CD4-positive, CD25-positive, alpha-beta regulatory T cell (primary cell): ENCODE measurements around the gene WASF3. TPM values are rescaled to one million over a fixed set of nuclear protein-coding genes. Genes with fewer than 3 reads are reported as not detected.
"Not testable (repeated sequence)": the region's sequence is repeated elsewhere in the genome, so short reads cannot be mapped to it uniquely, and the experiment has no call there.

Source experiments
- ATAC-seq, 2 donors: fragments of 150-1000 bp; cut with Tn5 transposase; one replicate each; pipeline ENCODE4 v1.10.0; 2021; ENCODE audit warnings: low read depth in 2 of 2, moderate number of reproducible peaks in 2 of 2, moderate library complexity in 1 of 2
- DNase-seq, 3 donors: peaks; one replicate each; pipeline versions ENCODE4 v3.0.0 to v3.0.0-alpha.2; 2012 to 2022; ENCODE audit warnings: mixed read lengths in 1 of 3
- H3K27ac ChIP-seq: one replicate; pipeline ENCODE4 v1.7.0; 2013; ENCODE audit warnings: mild to moderate bottlenecking, low read length; ENCODE audit not compliant: insufficient read depth, poor library complexity, severe bottlenecking
- H3K27me3 ChIP-seq: one replicate; pipeline ENCODE4 v1.7.0; 2013; ENCODE audit warnings: low read length; ENCODE audit not compliant: control insufficient read depth, insufficient read depth
- H3K36me3 ChIP-seq: one replicate; pipeline ENCODE4 v1.7.0; 2013; ENCODE audit warnings: mild to moderate bottlenecking, low read length, moderate library complexity; ENCODE audit not compliant: control insufficient read depth, insufficient read depth
- H3K4me1 ChIP-seq: 2 replicates; pipeline ENCODE4 v1.7.0; 2013; ENCODE audit warnings: mild to moderate bottlenecking, low read length; ENCODE audit not compliant: insufficient read depth, control insufficient read depth, poor library complexity, severe bottlenecking
- H3K4me3 ChIP-seq: one replicate; pipeline ENCODE4 v1.7.0; 2013; ENCODE audit warnings: low read depth, mild to moderate bottlenecking, low read length, moderate library complexity
- H3K9me3 ChIP-seq, 2 experiments: 1 replicate in 1 of 2; 2 replicates in 1 of 2; pipeline ENCODE4 v1.7.0; 2013; ENCODE audit warnings: low read length in 2 of 2, mild to moderate bottlenecking in 1 of 2, moderate library complexity in 1 of 2; ENCODE audit not compliant: control insufficient read depth in 2 of 2
- H3K27ac Mint-ChIP-seq, 3 donors: one replicate each; pipeline ENCODE4 v1.8.0; 2020 to 2022; ENCODE audit warnings: mild to moderate bottlenecking in 3 of 3, mixed read lengths in 3 of 3, moderate library complexity in 2 of 3
- H3K27me3 Mint-ChIP-seq: one replicate; pipeline ENCODE4 v1.8.0; 2022; ENCODE audit warnings: mild to moderate bottlenecking, mixed read lengths
- H3K36me3 Mint-ChIP-seq: one replicate; pipeline ENCODE4 v1.8.0; 2020; ENCODE audit warnings: mixed read lengths
- H3K4me1 Mint-ChIP-seq, 4 donors: one replicate each; pipeline ENCODE4 v1.8.0; 2020 to 2022; ENCODE audit warnings: mixed read lengths in 4 of 4, mild to moderate bottlenecking in 1 of 4
- H3K4me3 Mint-ChIP-seq, 4 donors: one replicate each; pipeline ENCODE4 v1.8.0; 2020 to 2022; ENCODE audit warnings: mild to moderate bottlenecking in 4 of 4, mixed read lengths in 4 of 4, moderate library complexity in 3 of 4
- H3K9me3 Mint-ChIP-seq, 7 donors: one replicate each; pipeline ENCODE4 v1.8.0; 2020 to 2022; ENCODE audit warnings: mixed read lengths in 7 of 7, mild to moderate bottlenecking in 3 of 7, moderate library complexity in 2 of 7
- polyA plus RNA-seq, 4 donors: library from polyadenylated mRNA; unstranded; fragments of 300-500 nt; fragmentation: Illumina TruSeq; gene quantifications; one replicate each; pipeline ENCODE4 v1.2.3, GENCODE V29; 2021
- total RNA-seq: library from RNA; stranded (reverse); gene quantifications from one replicate; pipeline ENCODE4 v1.2.3, GENCODE V29; 2022

WASF3 gene
- total and polyA plus RNA-seq, 5 donors from 2014 or later: 0.49 TPM; not detected in 4

GRCh38 chr13:26721251-26722121, 164.0 kb downstream of the WASF3 start:
- peaks cover 0 to 5% (median 0%) of the 10 kb centered on the region in 7 donors for H3K9me3 Mint-ChIP-seq

GRCh38 chr13:26722321-26722720, 164.8 kb downstream of the WASF3 start:
- Mint-ChIP-seq H3K4me1 (peaks cover 10 to 20% (median 15%) of the 10 kb centered on the region in 4 donors), H3K4me3 (peak overlapping the region in 1 of 4 donors; percentile 38), H3K9me3 (peaks cover 0 to 5% (median 0%) of the 10 kb centered on the region in 7 donors), H3K27ac (no peak overlapping the region), H3K27me3 (peaks cover 5% of the 10 kb centered on the region), H3K36me3 (no peaks in the 10 kb centered on the region)
- Histone ChIP-seq H3K27me3 (no peaks in the 10 kb centered on the region), H3K9me3 (no peaks in the 10 kb centered on the region), H3K4me3 (no peak overlapping the region), H3K36me3 (no peaks in the 10 kb centered on the region), H3K27ac (no peak overlapping the region), H3K4me1 (peaks cover 16% of the 10 kb centered on the region)
- no peak for ATAC-seq
- DNase-seq: no peak

More at GRCh38 chr13:26721251-26722121, 164.0 kb downstream of the WASF3 start:
- no peaks in the 10 kb centered on the region for H3K27me3 ChIP-seq
- ATAC-seq (peak; percentile 72 to 81), DNase-seq (peak in 2 of 3 donors; percentile 16 to 55)
- no peak overlapping the region for H3K27ac ChIP-seq
- H3K4me1 ChIP-seq: peaks cover 16% of the 10 kb centered on the region
- peak overlapping the region in 2 of 3 donors; percentile 43 to 66 for H3K27ac Mint-ChIP-seq
- H3K4me3 ChIP-seq: peak overlapping the region; percentile 56
- no peaks in the 10 kb centered on the region for H3K9me3 ChIP-seq
- H3K4me3 Mint-ChIP-seq: peak overlapping the region; percentile 25 to 84 (median 78)
- H3K27me3 Mint-ChIP-seq: peaks cover 5% of the 10 kb centered on the region
- peaks cover 10 to 20% (median 15%) of the 10 kb centered on the region in 4 donors for H3K4me1 Mint-ChIP-seq
- no peaks in the 10 kb centered on the region for H3K36me3 ChIP-seq
- no peaks in the 10 kb centered on the region for H3K36me3 Mint-ChIP-seq

GRCh38 chr13:26723620-26724019, 166.1 kb downstream of the WASF3 start:
- not testable (repeated sequence) for H3K27me3 ChIP-seq, H3K27me3 Mint-ChIP-seq, H3K36me3 Mint-ChIP-seq, H3K9me3 Mint-ChIP-seq, ATAC-seq, H3K4me3 ChIP-seq, H3K27ac ChIP-seq, H3K36me3 ChIP-seq, DNase-seq, H3K27ac Mint-ChIP-seq, H3K4me3 Mint-ChIP-seq, H3K9me3 ChIP-seq
- peaks cover 16% of the 10 kb centered on the region for H3K4me1 ChIP-seq
- peaks cover 10 to 20% (median 15%) of the 10 kb centered on the region in 4 donors for H3K4me1 Mint-ChIP-seq

- Mint-ChIP-seq H3K9me3 (peaks cover 0 to 5% (median 0%) of the 10 kb centered on the region in 7 donors), H3K27me3 (peaks cover 5% of the 10 kb centered on the region), H3K36me3 (no peaks in the 10 kb centered on the region), H3K4me1 (peaks cover 3 to 8% (median 7%) of the 10 kb centered on the region in 4 donors), H3K27ac (no peak overlapping the region), H3K4me3 (no peak overlapping the region)
- no peaks in the 10 kb centered on the region for H3K36me3 ChIP-seq
- H3K4me1 ChIP-seq: peaks cover 7% of the 10 kb centered on the region
- no peak overlapping the region for H3K4me3 ChIP-seq
- ATAC-seq (no peak), DNase-seq (no peak)
- no peaks in the 10 kb centered on the region for H3K27me3 ChIP-seq
- H3K9me3 ChIP-seq: no peaks in the 10 kb centered on the region
- H3K27ac ChIP-seq: no peak overlapping the region
Measured at GRCh38 chr13:26726684-26727083, 169.2 kb downstream of the WASF3 start.

GRCh38 chr13:26727122-26727521, 169.6 kb downstream of the WASF3 start:
- H3K27me3 Mint-ChIP-seq: peaks cover 4% of the 10 kb centered on the region
- H3K4me1 Mint-ChIP-seq: peaks cover 2 to 6% (median 4%) of the 10 kb centered on the region in 4 donors
- H3K4me3 Mint-ChIP-seq: no peak overlapping the region
- no peak overlapping the region for H3K27ac ChIP-seq
- peaks cover 3% of the 10 kb centered on the region for H3K4me1 ChIP-seq
- no peaks in the 10 kb centered on the region for H3K36me3 ChIP-seq
- ATAC-seq (no peak), DNase-seq (no peak)
- no peaks in the 10 kb centered on the region for H3K9me3 ChIP-seq
- peaks cover 2% of the 10 kb centered on the region for H3K27me3 ChIP-seq
- H3K27ac Mint-ChIP-seq: no peak overlapping the region
- H3K9me3 Mint-ChIP-seq: peaks cover 0 to 5% (median 0%) of the 10 kb centered on the region in 7 donors
- H3K36me3 Mint-ChIP-seq: no peaks in the 10 kb centered on the region
- H3K4me3 ChIP-seq: no peak overlapping the region

GRCh38 chr13:26727633-26728032, 170.2 kb downstream of the WASF3 start:
- H3K4me1 ChIP-seq: no peaks in the 10 kb centered on the region
- H3K4me3 ChIP-seq: no peak overlapping the region
- ATAC-seq (no peak), DNase-seq (no peak)
- no peak overlapping the region for H3K4me3 Mint-ChIP-seq
- H3K27ac Mint-ChIP-seq: no peak overlapping the region
- H3K9me3 ChIP-seq: no peaks in the 10 kb centered on the region
- peaks cover 0 to 5% (median 0%) of the 10 kb centered on the region in 7 donors for H3K9me3 Mint-ChIP-seq
- H3K27me3 ChIP-seq: peaks cover 2% of the 10 kb centered on the region
- no peaks in the 10 kb centered on the region for H3K36me3 Mint-ChIP-seq
- H3K4me1 Mint-ChIP-seq: peaks cover 0 to 1% (median 0%) of the 10 kb centered on the region in 4 donors
- no peaks in the 10 kb centered on the region for H3K36me3 ChIP-seq
- H3K27ac ChIP-seq: no peak overlapping the region
- H3K27me3 Mint-ChIP-seq: no peaks in the 10 kb centered on the region

- no peak for DNase-seq
- no peaks in the 10 kb centered on the region for H3K4me1 ChIP-seq
- no peaks in the 10 kb centered on the region for H3K27me3 Mint-ChIP-seq
- no peak overlapping the region for H3K4me3 Mint-ChIP-seq
- H3K27ac ChIP-seq: no peak overlapping the region
- H3K36me3 ChIP-seq: no peaks in the 10 kb centered on the region
- H3K9me3 ChIP-seq: peaks cover 0 to 7% of the 10 kb centered on the region in 2 experiments
- no peak overlapping the region for H3K27ac Mint-ChIP-seq
- H3K4me3 ChIP-seq: no peak overlapping the region
- peaks cover 4% of the 10 kb centered on the region for H3K27me3 ChIP-seq
- no peak for ATAC-seq
- peaks cover 5 to 23% (median 11%) of the 10 kb centered on the region in 7 donors for H3K9me3 Mint-ChIP-seq
- no peaks in the 10 kb centered on the region for H3K36me3 Mint-ChIP-seq
- H3K4me1 Mint-ChIP-seq: no peaks in the 10 kb centered on the region
Measured at GRCh38 chr13:26735677-26736076, 178.2 kb downstream of the WASF3 start.
